Suprapubic skin (tissue), 3 donors: Measurements from ENCODE around the gene CEP95.

Source experiments
- POLR2A ChIP-seq, 2 donors: fragments of 450-650 bp; IDR thresholded peaks; one replicate each; pipeline ENCODE4 v1.6.1; 2017; ENCODE audit warnings: antibody characterized with exemption in 2 of 2, mild to moderate bottlenecking in 2 of 2, moderate library complexity in 2 of 2
- TF ChIP-seq, protein P1 (sequence below), 2 donors: fragments of 200-600 bp in 1 of 2; fragments of 450-650 bp in 1 of 2; sonication (generic) in 1 of 2; IDR thresholded peaks; one replicate each; pipeline ENCODE4 v1.5.1; 2016 to 2019; ENCODE audit warnings: antibody characterized with exemption in 2 of 2, mild to moderate bottlenecking in 1 of 2, moderate library complexity in 1 of 2

GRCh38 chr17:64497565-64498035 is 9.2 kb upstream of the CEP95 start:
- TF ChIP-seq POLR2A (IDR thresholded peaks at IDR 0.05), result no peak
- TF ChIP-seq, protein P1, sequence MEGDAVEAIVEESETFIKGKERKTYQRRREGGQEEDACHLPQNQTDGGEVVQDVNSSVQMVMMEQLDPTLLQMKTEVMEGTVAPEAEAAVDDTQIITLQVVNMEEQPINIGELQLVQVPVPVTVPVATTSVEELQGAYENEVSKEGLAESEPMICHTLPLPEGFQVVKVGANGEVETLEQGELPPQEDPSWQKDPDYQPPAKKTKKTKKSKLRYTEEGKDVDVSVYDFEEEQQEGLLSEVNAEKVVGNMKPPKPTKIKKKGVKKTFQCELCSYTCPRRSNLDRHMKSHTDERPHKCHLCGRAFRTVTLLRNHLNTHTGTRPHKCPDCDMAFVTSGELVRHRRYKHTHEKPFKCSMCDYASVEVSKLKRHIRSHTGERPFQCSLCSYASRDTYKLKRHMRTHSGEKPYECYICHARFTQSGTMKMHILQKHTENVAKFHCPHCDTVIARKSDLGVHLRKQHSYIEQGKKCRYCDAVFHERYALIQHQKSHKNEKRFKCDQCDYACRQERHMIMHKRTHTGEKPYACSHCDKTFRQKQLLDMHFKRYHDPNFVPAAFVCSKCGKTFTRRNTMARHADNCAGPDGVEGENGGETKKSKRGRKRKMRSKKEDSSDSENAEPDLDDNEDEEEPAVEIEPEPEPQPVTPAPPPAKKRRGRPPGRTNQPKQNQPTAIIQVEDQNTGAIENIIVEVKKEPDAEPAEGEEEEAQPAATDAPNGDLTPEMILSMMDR (IDR thresholded peaks at IDR 0.05), result no peak
